A549 (cell line): Measurements from ENCODE around the gene EPB41L4A. TPM values are rescaled to one million over a fixed set of nuclear protein-coding genes. Genes with fewer than 3 reads are reported as not detected.

Source experiments
- ATAC-seq, 2 experiments: fragments of 200-7000 bp in 1 of 2; fragments of >200 bp in 1 of 2; cut with Nextera tagmentation in 1 of 2; cut with Tn5 transposase in 1 of 2; 3 replicates each; pipeline versions ENCODE4 v1.8.0 to v1.9.1; 2018 to 2020; ENCODE audit warnings: mild to moderate bottlenecking in 1 of 2, moderate library complexity in 1 of 2
- CTCF ChIA-PET: fragments of 300-600 bp; sonication (Branson Sonifier 250); formaldehyde crosslinking; extraction: SDS; loops from one replicate; lab custom pipeline; 2021; ENCODE audit warnings: antibody characterized with exemption, inconsistent platforms; lab: Yijun Ruan, JAX
- POLR2A ChIA-PET: fragments of 350-600 bp; formaldehyde crosslinking; extraction: SDS; loops from one replicate; lab custom pipeline; 2021; ENCODE audit warnings: antibody characterized with exemption, inconsistent platforms; lab: Yijun Ruan, JAX
- DNase-seq, 2 experiments: peaks; one replicate each; pipeline versions ENCODE4 v3.0.0 to v3.0.0-alpha.2; 2011 to 2016; ENCODE audit warnings: low read depth in 1 of 2, low spot score in 1 of 2
- FAIRE-seq: peaks from 2 replicates; lab custom pipeline; 2011; peaks lifted over from hg19 to GRCh38; lab: Jason Lieb, UNC
- H3K27ac ChIP-seq, 2 experiments: fragments of >200 bp; sonication (Bioruptor Twin); formaldehyde crosslinking; 3 replicates each; pipeline ENCODE4 v1.5.1; 2016 to 2017
- H3K4me1 ChIP-seq: fragments of >200 bp; sonication (Bioruptor Twin); formaldehyde crosslinking; 3 replicates; pipeline ENCODE4 v1.6.1; 2016
- H3K4me2 ChIP-seq: fragments of >200 bp; sonication (Bioruptor Twin); formaldehyde crosslinking; 3 replicates; pipeline ENCODE4 v1.6.1; 2016
- H3K4me3 ChIP-seq: fragments of >200 bp; sonication (Bioruptor Twin); formaldehyde crosslinking; 3 replicates; pipeline ENCODE4 v1.5.1; 2016
- H3K9me3 ChIP-seq: fragments of >200 bp; sonication (Bioruptor Twin); formaldehyde crosslinking; 3 replicates; pipeline ENCODE4 v1.6.1; 2016
- FOSB ChIP-seq: fragments of 250-450 bp; sonication (Bioruptor Pico); IDR thresholded peaks from 2 replicates; pipeline ENCODE4 v1.5.0; 2020; ENCODE audit warnings: mild to moderate bottlenecking, moderate library complexity
- HOXB13 ChIP-seq: fragments of 250-450 bp; sonication (Bioruptor Pico); IDR thresholded peaks from 2 replicates; pipeline ENCODE4 v1.5.0; 2020; ENCODE audit warnings: low read depth, mild to moderate bottlenecking, moderate library complexity
- MAZ ChIP-seq: fragments of 150-350 bp; IDR thresholded peaks from 2 replicates; pipeline ENCODE4 v1.6.1; 2014; ENCODE audit warnings: antibody characterized with exemption, low read depth, low read length, borderline replicate concordance
- RFX5 ChIP-seq: fragments of 450-650 bp; IDR thresholded peaks from 2 replicates; pipeline ENCODE4 v1.7.1; 2014; ENCODE audit warnings: antibody characterized with exemption, mild to moderate bottlenecking, moderate library complexity
- ZC3H11A ChIP-seq: fragments of 450-650 bp; IDR thresholded peaks from 2 replicates; pipeline ENCODE4 v1.6.1; 2014; ENCODE audit warnings: antibody characterized with exemption, mild to moderate bottlenecking
- ZNF302 ChIP-seq: fragments of 250-450 bp; sonication (Bioruptor Pico); IDR thresholded peaks from 2 replicates; pipeline ENCODE4 v1.9.0; 2021; ENCODE audit warnings: inconsistent platforms, mild to moderate bottlenecking, moderate library complexity
- WGBS: methylation state at CpG from one replicate; pipeline ENCODE4 v1.1.6; 2017; ENCODE audit errors: missing lambda C conversion rate; 5-methylcytosine and 5-hydroxymethylcytosine counted together
- polyA plus RNA-seq, 4 experiments: library from polyadenylated mRNA; depleted of rRNA in 3 of 4; stranded (reverse); fragments of >200 nt; fragmentation: RNase III in 1 of 4; extraction: RNeasy Plus Mini Kit Qiagen cat#74134 plus additional on column Dnase treatment in 1 of 4; gene quantifications; 2 replicates in 3 of 4; 3 replicates in 1 of 4; pipeline ENCODE4 v1.2.3, GENCODE V29; 2011 to 2017
- small RNA-seq, 6 experiments: library from RNA; depleted of rRNA; stranded (forward); fragments of <200 nt; gene quantifications; one replicate each; pipeline ENCODE3, GENCODE V24; 2012

The EPB41L4A gene
- polyA plus RNA-seq, 2 of the 4 experiments (the other 2 are of a cell fraction) = 1.3 to 4.4 TPM

- H3K4me1 ChIP-seq = no peaks in the 10 kb centered on the region
- H3K4me3 ChIP-seq = no peak overlapping the region
- H3K27ac ChIP-seq = no peak overlapping the region
- no peak for FAIRE-seq
- no peak for ATAC-seq
- no peak overlapping the region for H3K4me2 ChIP-seq
- H3K9me3 ChIP-seq = no peaks in the 10 kb centered on the region
- ChIA-PET POLR2A (no interaction called here), CTCF (no interaction called here)
- 23% methylated on average over 2 of the region's 2 CpGs for WGBS
- TF ChIP-seq RFX5 (no peak), FOSB (CRISPR knock-in tag) (no peak), ZC3H11A (no peak), HOXB13 (CRISPR knock-in tag) (no peak), ZNF302 (CRISPR knock-in tag) (no peak), MAZ (no peak)
- no peak for DNase-seq
Observed at GRCh38 chr5:112113565-112113964, 305.5 kb downstream of the EPB41L4A start.

Small RNA genes within 50 kb of the gene (small RNA-seq; reads per million reads assigned to genes)
- gene AC010265.1 (0 reads per million in 6 experiments), gene HMGB3P16 (0 reads per million in 6 experiments), gene SNORA13 (10.3 to 326 (median 32.5) reads per million in 6 experiments)
